GM19240 (cell line): Measurements from ENCODE around the gene SH3RF2.
A peak's percentile ranks its signal among the peaks of the same experiment; 100 is the strongest.
"Not testable (repeated sequence)": the region's sequence is repeated elsewhere in the genome, so short reads cannot be mapped to it uniquely, and the experiment has no call there.

Experiments
- DNase-seq: peaks from one replicate; pipeline ENCODE4 v3.0.0; 2011; ENCODE audit warnings: low spot score; ENCODE audit not compliant: insufficient read length

SH3RF2 gene

GRCh38 chr5:146076455-146076854, 140.1 kb downstream of the SH3RF2 start:
- DNase-seq = no peak

GRCh38 chr5:146078566-146078965, 142.2 kb downstream of the SH3RF2 start:
- no peak for DNase-seq

- DNase-seq = no peak
Observed at GRCh38 chr5:146079695-146080373, 143.5 kb downstream of the SH3RF2 start.

GRCh38 chr5:146081556-146081955, 145.2 kb downstream of the SH3RF2 start:
- no peak for DNase-seq

GRCh38 chr5:146082798-146083197, 146.4 kb downstream of the SH3RF2 start:
- DNase-seq = peak; percentile 14

- no peak for DNase-seq
Observed at GRCh38 chr5:146084376-146084775, 148.0 kb downstream of the SH3RF2 start.

- no peak for DNase-seq
Observed at GRCh38 chr5:146088098-146088497, 151.7 kb downstream of the SH3RF2 start.

- DNase-seq = no peak
Observed at GRCh38 chr5:146089287-146089686, 152.9 kb downstream of the SH3RF2 start.

GRCh38 chr5:146091881-146092280, 155.5 kb downstream of the SH3RF2 start:
- no peak for DNase-seq

- no peak for DNase-seq
Observed at GRCh38 chr5:146098047-146098446, 161.7 kb downstream of the SH3RF2 start.

- no peak for DNase-seq
Observed at GRCh38 chr5:146101646-146102045, 165.3 kb downstream of the SH3RF2 start.

- no peak for DNase-seq
Observed at GRCh38 chr5:146103594-146103993, 167.2 kb downstream of the SH3RF2 start.

GRCh38 chr5:146105477-146105876, 169.1 kb downstream of the SH3RF2 start, which contains the start of gene PLAC8L1:
TSS of gene PLAC8L1 (minus strand) at chr5:146105577. CDS start at chr5:146104311, 1,266 bp downstream.
- DNase-seq = no peak

GRCh38 chr5:146107901-146108300, 171.5 kb downstream of the SH3RF2 start:
- no peak for DNase-seq

GRCh38 chr5:146108870-146109269, 172.5 kb downstream of the SH3RF2 start:
- DNase-seq = not testable (repeated sequence)

GRCh38 chr5:146109379-146109778, 173.0 kb downstream of the SH3RF2 start:
- no peak for DNase-seq

- DNase-seq = no peak
Observed at GRCh38 chr5:146111409-146111808, 175.0 kb downstream of the SH3RF2 start.

- DNase-seq = no peak
Observed at GRCh38 chr5:146112476-146112875, 176.1 kb downstream of the SH3RF2 start.
